GM23338 (cell line): ENCODE data around the gene ATP8A1. TPM values are rescaled to one million over a fixed set of nuclear protein-coding genes. Genes with fewer than 3 reads are reported as not detected.

Experiments used
- ATAC-seq: fragments of 200-7000 bp; cut with Tn5 transposase; 3 replicates; pipeline ENCODE4 v1.9.1; 2020
- DNase-seq: peaks from one replicate; pipeline ENCODE4 v3.0.0-alpha.2; 2015; ENCODE audit warnings: low spot score
- H2AFZ ChIP-seq: fragments of 200-600 bp; sonication (generic); 2 replicates; pipeline ENCODE4 v1.8.0; 2016; ENCODE audit warnings: antibody characterized with exemption, mild to moderate bottlenecking, moderate library complexity
- H3F3A ChIP-seq: fragments of 200-600 bp; sonication (generic); replicated peaks from 2 replicates; pipeline ENCODE4 v1.8.0; 2017; ENCODE audit warnings: antibody characterized with exemption, mixed run types, low read depth
- H3K27ac ChIP-seq: fragments of 200-600 bp; sonication (generic); 2 replicates; pipeline ENCODE4 v1.6.1; 2016; ENCODE audit warnings: low read depth
- H3K27me3 ChIP-seq: fragments of 200-600 bp; sonication (generic); 2 replicates; pipeline ENCODE4 v1.8.0; 2016; ENCODE audit warnings: mild to moderate bottlenecking, mixed run types, moderate library complexity; ENCODE audit not compliant: insufficient read depth
- H3K36me3 ChIP-seq: fragments of 200-600 bp; sonication (generic); 2 replicates; pipeline ENCODE4 v1.8.0; 2016; ENCODE audit warnings: mild to moderate bottlenecking; ENCODE audit not compliant: insufficient read depth
- H3K4me1 ChIP-seq: fragments of 200-600 bp; sonication (generic); 2 replicates; pipeline ENCODE4 v1.8.0; 2016; ENCODE audit warnings: mild to moderate bottlenecking, moderate library complexity; ENCODE audit not compliant: insufficient read depth
- H3K4me2 ChIP-seq: fragments of 200-600 bp; sonication (generic); 2 replicates; pipeline ENCODE4 v1.7.1; 2017; ENCODE audit warnings: mixed run types
- H3K4me3 ChIP-seq: fragments of 200-600 bp; sonication (generic); 2 replicates; pipeline ENCODE4 v1.6.1; 2016; ENCODE audit warnings: mixed run types
- H3K79me2 ChIP-seq: fragments of 200-600 bp; sonication (generic); replicated peaks from 2 replicates; pipeline ENCODE4 v1.8.0; 2017; ENCODE audit warnings: mild to moderate bottlenecking; ENCODE audit not compliant: insufficient read depth
- H3K9me2 ChIP-seq: fragments of 200-600 bp; sonication (generic); 2 replicates; pipeline ENCODE4 v1.8.0; 2017; ENCODE audit not compliant: insufficient read depth
- H4K20me1 ChIP-seq: fragments of 200-600 bp; sonication (generic); replicated peaks from 2 replicates; pipeline ENCODE4 v1.8.0; 2017; ENCODE audit warnings: mild to moderate bottlenecking; ENCODE audit not compliant: insufficient read depth
- H3K27ac Mint-ChIP-seq: 2 replicates; pipeline ENCODE4 v1.8.0; 2020; ENCODE audit warnings: inconsistent platforms, mild to moderate bottlenecking, moderate library complexity, mixed read lengths
- H3K27me3 Mint-ChIP-seq: 3 replicates; pipeline ENCODE4 v1.8.0; 2022; ENCODE audit warnings: low read depth, mild to moderate bottlenecking, moderate library complexity, mixed read lengths, inconsistent platforms; ENCODE audit not compliant: insufficient read depth, poor library complexity
- H3K36me3 Mint-ChIP-seq: 3 replicates; pipeline ENCODE4 v1.8.0; 2021; ENCODE audit warnings: low read depth, mild to moderate bottlenecking, inconsistent platforms, moderate library complexity, mixed read lengths
- H3K4me1 Mint-ChIP-seq: 3 replicates; pipeline ENCODE4 v1.8.0; 2020; ENCODE audit warnings: mild to moderate bottlenecking, inconsistent platforms, mixed read lengths
- H3K4me3 Mint-ChIP-seq: 3 replicates; pipeline ENCODE4 v1.8.0; 2021; ENCODE audit warnings: moderate library complexity, mild to moderate bottlenecking, inconsistent platforms, mixed read lengths
- H3K9me3 Mint-ChIP-seq: 3 replicates; pipeline ENCODE4 v1.8.0; 2020; ENCODE audit warnings: moderate library complexity, mild to moderate bottlenecking, inconsistent platforms, mixed read lengths
- CREB1 ChIP-seq: fragments of 250-450 bp; sonication (Bioruptor Pico); IDR thresholded peaks from 2 replicates; pipeline ENCODE4 v1.5.0; 2020; ENCODE audit warnings: low read depth, mild to moderate bottlenecking, moderate library complexity
- EZH2 ChIP-seq: fragments of 200-600 bp; sonication (generic); IDR thresholded peaks from one replicate; pipeline ENCODE4 v1.8.0; 2017; ENCODE audit warnings: antibody characterized with exemption, mild to moderate bottlenecking, low read depth; ENCODE audit not compliant: unreplicated experiment
- NANOG ChIP-seq: IDR thresholded peaks from 2 replicates; pipeline ENCODE4 v1.6.1; 2016; ENCODE audit warnings: antibody characterized with exemption, borderline replicate concordance
- REST ChIP-seq: IDR thresholded peaks from one replicate; pipeline ENCODE4 v1.6.1; 2018; ENCODE audit warnings: antibody characterized with exemption; ENCODE audit not compliant: unreplicated experiment
- STAT1 ChIP-seq: IDR thresholded peaks from one replicate; pipeline ENCODE4 v1.6.1; 2016; ENCODE audit warnings: antibody characterized with exemption; ENCODE audit not compliant: unreplicated experiment
- ZNF114 ChIP-seq: fragments of 250-450 bp; sonication (Bioruptor Pico); IDR thresholded peaks from 2 replicates; pipeline ENCODE4 v1.5.0; 2020; ENCODE audit warnings: mild to moderate bottlenecking, moderate library complexity
- ZNF331 ChIP-seq: fragments of 250-450 bp; sonication (Bioruptor Pico); IDR thresholded peaks from 2 replicates; pipeline ENCODE4 v1.5.0; 2020; ENCODE audit warnings: low read depth, mild to moderate bottlenecking, moderate library complexity
- ZNF462 ChIP-seq: fragments of 250-450 bp; sonication (Bioruptor Pico); IDR thresholded peaks from 2 replicates; pipeline ENCODE4 v1.5.0; 2020; ENCODE audit warnings: mild to moderate bottlenecking, moderate library complexity
- polyA plus RNA-seq: library from polyadenylated mRNA; unstranded; fragments of >200 nt; fragmentation: Nextera tagmentation; extraction: Ambion mirVana; gene quantifications from 2 replicates; pipeline ENCODE4 v1.2.1, GENCODE V29; 2016
- total RNA-seq: library from RNA; depleted of rRNA; stranded (reverse); fragments of >200 nt; shearing (Covaris generic); gene quantifications from 2 replicates; pipeline ENCODE4 v1.2.3, GENCODE V29; 2014

ATP8A1 gene
- total and polyA plus RNA-seq, 2 experiments from 2014 or later = 6.8 to 66.3 TPM

- Histone ChIP-seq H3K36me3 (no peaks in the 10 kb centered on the region; the same call in 1 of the 2 replicates), H3K4me2 (no peak overlapping the region), H3K79me2 (no peaks in the 10 kb centered on the region), H3K27me3 (no peaks in the 10 kb centered on the region), H3K27ac (no peak overlapping the region), H2AFZ (no peak overlapping the region), H3K9me2 (no peaks in the 10 kb centered on the region), H4K20me1 (no peaks in the 10 kb centered on the region), H3K4me1 (no peaks in the 10 kb centered on the region), H3F3A (no peaks in the 10 kb centered on the region), H3K4me3 (no peak overlapping the region)
- no peak overlapping the region for H3K4me3 Mint-ChIP-seq
- H3K9me3 Mint-ChIP-seq = no peaks in the 10 kb centered on the region
- no peak overlapping the region for H3K27ac Mint-ChIP-seq
- H3K4me1 Mint-ChIP-seq = no peaks in the 10 kb centered on the region
- no peaks in the 10 kb centered on the region for H3K27me3 Mint-ChIP-seq
- TF ChIP-seq NANOG (no peak), EZH2 (no peak), ZNF331 (CRISPR knock-in tag) (no peak), REST (no peak), ZNF462 (CRISPR knock-in tag) (no peak), STAT1 (no peak), CREB1 (CRISPR knock-in tag) (no peak), ZNF114 (CRISPR knock-in tag) (no peak)
- peaks cover 3% of the 10 kb centered on the region for H3K36me3 Mint-ChIP-seq
- no peak for DNase-seq
- no peak for ATAC-seq
Measured at GRCh38 chr4:42618023-42618422, 38.9 kb downstream of the ATP8A1 start.
